ENCODE results near the gene KLK3.
"Not testable (repeated sequence)": the region's sequence is repeated elsewhere in the genome, so short reads cannot be mapped to it uniquely, and the experiment has no call there.

KLK3 gene

DNA sequence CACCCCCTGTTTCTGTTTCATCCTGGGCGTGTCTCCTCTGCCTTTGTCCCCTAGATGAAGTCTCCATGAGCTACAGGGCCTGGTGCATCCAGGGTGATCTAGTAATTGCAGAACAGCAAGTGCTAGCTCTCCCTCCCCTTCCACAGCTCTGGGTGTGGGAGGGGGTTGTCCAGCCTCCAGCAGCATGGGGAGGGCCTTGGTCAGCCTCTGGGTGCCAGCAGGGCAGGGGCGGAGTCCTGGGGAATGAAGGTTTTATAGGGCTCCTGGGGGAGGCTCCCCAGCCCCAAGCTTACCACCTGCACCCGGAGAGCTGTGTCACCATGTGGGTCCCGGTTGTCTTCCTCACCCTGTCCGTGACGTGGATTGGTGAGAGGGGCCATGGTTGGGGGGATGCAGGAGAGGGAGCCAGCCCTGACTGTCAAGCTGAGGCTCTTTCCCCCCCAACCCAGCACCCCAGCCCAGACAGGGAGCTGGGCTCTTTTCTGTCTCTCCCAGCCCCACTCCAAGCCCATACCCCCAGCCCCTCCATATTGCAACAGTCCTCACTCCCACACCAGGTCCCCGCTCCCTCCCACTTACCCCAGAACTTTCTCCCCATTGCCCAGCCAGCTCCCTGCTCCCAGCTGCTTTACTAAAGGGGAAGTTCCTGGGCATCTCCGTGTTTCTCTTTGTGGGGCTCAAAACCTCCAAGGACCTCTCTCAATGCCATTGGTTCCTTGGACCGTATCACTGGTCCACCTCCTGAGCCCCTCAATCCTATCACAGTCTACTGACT is at the start of gene KLK3:
Gene KLK3, plus strand, starts transcription at position 280 of the 775 bp plus-strand sequence. Its CDS starts 41 bp downstream, at position 321.
- TF ChIP-seq, protein P1, sequence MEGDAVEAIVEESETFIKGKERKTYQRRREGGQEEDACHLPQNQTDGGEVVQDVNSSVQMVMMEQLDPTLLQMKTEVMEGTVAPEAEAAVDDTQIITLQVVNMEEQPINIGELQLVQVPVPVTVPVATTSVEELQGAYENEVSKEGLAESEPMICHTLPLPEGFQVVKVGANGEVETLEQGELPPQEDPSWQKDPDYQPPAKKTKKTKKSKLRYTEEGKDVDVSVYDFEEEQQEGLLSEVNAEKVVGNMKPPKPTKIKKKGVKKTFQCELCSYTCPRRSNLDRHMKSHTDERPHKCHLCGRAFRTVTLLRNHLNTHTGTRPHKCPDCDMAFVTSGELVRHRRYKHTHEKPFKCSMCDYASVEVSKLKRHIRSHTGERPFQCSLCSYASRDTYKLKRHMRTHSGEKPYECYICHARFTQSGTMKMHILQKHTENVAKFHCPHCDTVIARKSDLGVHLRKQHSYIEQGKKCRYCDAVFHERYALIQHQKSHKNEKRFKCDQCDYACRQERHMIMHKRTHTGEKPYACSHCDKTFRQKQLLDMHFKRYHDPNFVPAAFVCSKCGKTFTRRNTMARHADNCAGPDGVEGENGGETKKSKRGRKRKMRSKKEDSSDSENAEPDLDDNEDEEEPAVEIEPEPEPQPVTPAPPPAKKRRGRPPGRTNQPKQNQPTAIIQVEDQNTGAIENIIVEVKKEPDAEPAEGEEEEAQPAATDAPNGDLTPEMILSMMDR (IDR thresholded peaks at IDR 0.05; ENCODE audit: borderline replicate concordance, insufficient read depth, low read depth, low read length): no peak
- H3K4me3 ChIP-seq (ENCODE audit: low read depth, low read length): no peak within 1 kb of the TSS

DNA sequence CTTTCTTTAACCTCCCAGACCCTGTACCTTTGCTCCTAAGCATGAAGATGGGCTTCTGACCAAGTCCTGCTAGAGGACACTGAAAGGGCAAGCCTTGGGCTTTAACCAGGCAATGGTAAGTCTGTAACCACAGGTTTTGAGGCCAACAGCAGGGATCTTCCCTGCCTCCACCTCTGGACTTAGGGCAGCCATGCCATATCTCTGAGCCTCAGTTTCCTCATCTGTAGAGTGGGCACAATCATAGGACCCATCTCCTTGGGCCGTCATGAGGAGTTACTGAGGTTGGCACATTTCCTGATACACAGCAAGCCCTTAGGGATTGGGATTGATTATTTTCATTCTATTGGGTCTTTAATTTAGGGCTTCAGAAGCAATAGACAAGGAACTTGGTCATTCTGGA is 45.9 kb upstream of the KLK3 start:
- TF ChIP-seq, protein P1 (IDR thresholded peaks at IDR 0.05; ENCODE audit: borderline replicate concordance, insufficient read depth, low read depth, low read length): no peak

DNA sequence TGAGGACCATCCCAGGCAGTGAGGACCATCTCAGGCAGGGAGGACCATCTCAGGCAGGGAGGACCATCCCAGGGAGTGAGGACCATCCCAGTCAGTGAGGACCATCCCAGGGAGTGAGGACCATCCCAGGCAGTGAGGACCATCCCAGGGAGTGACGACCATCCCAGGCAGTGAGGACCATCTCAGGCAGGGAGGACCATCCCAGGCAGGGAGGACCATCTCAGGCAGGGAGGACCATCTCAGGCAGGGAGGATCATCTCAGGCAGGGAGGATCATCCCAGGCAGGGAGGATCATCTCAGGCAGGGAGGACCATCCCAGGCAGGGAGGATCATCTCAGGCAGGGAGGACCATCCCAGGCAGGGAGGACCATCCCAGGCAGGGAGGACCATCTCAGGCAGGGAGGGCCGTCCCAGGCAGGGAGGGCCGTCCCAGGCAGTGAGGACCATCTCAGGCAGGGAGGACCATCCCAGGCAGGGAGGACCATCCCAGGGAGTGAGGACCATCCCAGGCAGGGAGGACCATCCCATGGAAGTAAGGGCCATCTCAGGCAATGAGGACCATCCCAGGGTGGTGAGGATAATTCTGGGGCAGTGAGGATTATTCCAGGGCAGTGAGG is 43.0 kb upstream of the KLK3 start:
- not testable (repeated sequence) for H3K4me3 ChIP-seq (ENCODE audit: low read depth, low read length)

More for the DNA sequence above, 45.9 kb upstream of the KLK3 start:
- H3K4me3 ChIP-seq (ENCODE audit: low read depth, low read length): no peak overlapping the region

DNA sequence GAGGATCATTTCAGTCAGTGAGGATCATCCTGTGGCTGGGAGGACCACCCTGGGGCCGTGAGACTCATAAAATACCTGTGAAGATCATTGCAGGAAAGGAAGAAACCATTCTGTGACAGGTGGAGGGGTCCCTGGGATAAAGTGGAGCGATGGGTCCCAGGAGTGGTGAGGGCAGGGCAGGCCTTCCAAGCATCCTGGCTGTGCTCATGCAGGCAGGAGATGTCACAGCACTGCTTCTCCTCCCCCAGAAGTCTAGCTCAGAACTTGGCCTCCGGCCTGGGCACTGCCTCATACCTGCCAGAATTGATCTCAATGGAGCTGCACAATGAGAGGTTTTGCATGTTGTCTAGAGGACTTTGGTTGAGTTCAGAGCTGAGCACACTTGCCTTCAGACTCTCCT is 42.2 kb upstream of the KLK3 start:
- H3K4me3 ChIP-seq (ENCODE audit: low read depth, low read length): no peak overlapping the region
- TF ChIP-seq, protein P1 (IDR thresholded peaks at IDR 0.05; ENCODE audit: borderline replicate concordance, insufficient read depth, low read depth, low read length): no peak

DNA sequence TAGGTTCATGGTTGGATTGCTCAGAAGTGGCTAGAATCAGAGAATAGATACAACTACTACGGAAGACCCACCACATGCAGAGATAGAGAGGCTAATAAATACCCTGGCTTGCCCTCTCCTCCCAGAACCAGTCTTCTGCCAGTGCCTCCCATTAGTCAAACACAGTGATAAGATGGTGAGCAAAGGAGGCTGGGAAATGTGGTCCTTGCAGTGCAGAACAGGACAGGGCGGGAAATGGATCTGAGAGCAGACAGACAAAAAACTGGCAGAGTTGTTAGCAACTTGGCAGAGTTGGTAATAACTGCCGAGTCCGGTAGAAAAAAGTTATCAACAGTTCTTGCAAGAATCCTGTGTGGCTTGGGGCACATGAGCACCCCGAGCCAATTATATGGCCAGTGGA is 39.8 kb upstream of the KLK3 start:
- TF ChIP-seq, protein P1 (IDR thresholded peaks at IDR 0.05; ENCODE audit: borderline replicate concordance, insufficient read depth, low read depth, low read length): no peak
- no peak overlapping the region for H3K4me3 ChIP-seq (ENCODE audit: low read depth, low read length)

DNA sequence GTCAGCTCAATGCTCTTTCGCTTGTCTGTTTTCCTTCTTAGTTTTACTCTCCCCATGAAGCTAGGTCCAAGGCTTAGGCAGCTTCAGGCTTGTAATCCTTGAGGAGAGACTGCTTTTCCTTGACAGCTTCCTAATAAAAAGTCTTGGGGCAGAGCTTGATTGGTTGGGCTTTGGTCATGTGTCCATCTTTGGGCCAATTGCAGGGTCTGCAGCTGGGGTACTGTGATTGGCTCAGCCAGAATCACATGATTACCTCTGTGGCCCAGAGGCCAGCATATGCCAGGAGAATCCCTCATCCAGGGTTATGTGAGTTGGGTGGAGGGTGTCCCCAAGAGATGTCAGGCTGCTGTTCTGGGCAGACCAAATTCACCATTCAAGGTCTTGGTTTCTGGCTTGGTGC is 39.3 kb upstream of the KLK3 start:
- no peak overlapping the region for H3K4me3 ChIP-seq (ENCODE audit: low read depth, low read length)
- TF ChIP-seq, protein P1 (IDR thresholded peaks at IDR 0.05; ENCODE audit: borderline replicate concordance, insufficient read depth, low read depth, low read length): no peak

DNA sequence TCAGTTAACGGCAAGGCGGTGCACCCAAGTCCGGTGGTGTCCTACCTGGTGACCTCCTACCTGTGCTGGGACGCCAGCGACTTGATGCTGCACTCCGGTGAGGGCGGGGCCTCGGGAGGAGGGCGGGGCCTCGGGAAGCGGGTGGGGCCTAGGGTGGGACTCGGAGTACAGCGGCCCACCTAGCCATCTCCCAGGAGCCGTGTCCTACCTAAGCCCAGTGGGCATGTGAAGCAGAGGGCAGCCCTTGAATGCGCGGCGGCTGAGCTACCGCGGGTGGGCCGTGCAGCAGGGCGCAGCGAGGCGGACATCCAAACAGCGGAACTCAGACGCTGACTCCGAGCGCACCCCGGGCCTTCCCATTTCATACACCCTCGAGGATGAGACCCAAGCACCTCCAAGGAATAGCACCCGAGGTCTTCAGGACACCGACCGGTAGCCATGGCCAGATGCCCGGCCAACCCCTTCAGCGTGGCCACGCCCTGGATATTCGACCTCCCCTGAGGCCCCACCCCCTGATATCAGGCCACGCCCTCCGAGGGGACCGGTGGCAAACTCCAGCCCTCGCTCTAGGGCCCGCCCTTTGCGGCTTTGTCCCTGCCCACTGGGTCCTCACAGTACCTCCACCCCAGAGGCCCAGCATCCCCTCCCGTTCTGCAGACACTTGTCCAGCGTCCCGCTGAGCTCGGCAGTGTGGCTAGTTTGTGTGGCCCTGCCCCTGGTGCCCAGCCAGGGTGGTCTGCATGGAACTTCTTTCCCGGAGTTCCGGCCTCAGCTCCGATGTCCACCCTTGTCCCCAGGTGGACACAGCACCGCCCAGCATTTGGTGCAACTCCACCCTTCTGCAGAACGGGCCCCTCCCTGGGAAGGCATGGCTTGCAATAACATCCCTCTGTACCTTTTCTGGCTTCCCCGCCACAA is 36.5 kb upstream of the KLK3 start:
- TF ChIP-seq, protein P1 (IDR thresholded peaks at IDR 0.05; ENCODE audit: borderline replicate concordance, insufficient read depth, low read depth, low read length): no peak
- H3K4me3 ChIP-seq (ENCODE audit: low read depth, low read length): peak overlapping the region; percentile 86

Measured in GM12875 (cell line).